Kidney (tissue), 14 donors: ENCODE results near the gene ITGB7. TPM values are rescaled to one million over a fixed set of nuclear protein-coding genes. Genes with fewer than 3 reads are reported as not detected.
A peak's percentile ranks its signal among the peaks of the same experiment; 100 is the strongest.

Source experiments
- DNase-seq, 5 donors: peaks; one replicate each; pipeline ENCODE4 v3.0.0-alpha.2; 2013 to 2020
- FAIRE-seq: peaks from 2 replicates; lab custom pipeline; 2012; peaks lifted over from hg19 to GRCh38; lab: Jason Lieb, UNC
- H3K27ac ChIP-seq, 2 donors: one replicate each; pipeline ENCODE4 v1.7.0; 2013; ENCODE audit warnings: low read depth in 2 of 2, low read length in 2 of 2, inconsistent platforms in 1 of 2
- H3K27me3 ChIP-seq: one replicate; pipeline ENCODE4 v1.7.1; 2013; ENCODE audit warnings: low read length, inconsistent platforms; ENCODE audit not compliant: control insufficient read depth, insufficient read depth
- H3K36me3 ChIP-seq, 3 donors: one replicate each; pipeline versions ENCODE4 v1.7.0 to v1.7.1; 2013; ENCODE audit warnings: low read length in 3 of 3, control low read depth in 1 of 3, inconsistent platforms in 1 of 3; ENCODE audit not compliant: insufficient read depth in 3 of 3, control insufficient read depth in 2 of 3
- H3K4me1 ChIP-seq, 3 donors: one replicate each; pipeline versions ENCODE4 v1.7.0 to v1.7.1; 2013; ENCODE audit warnings: low read length in 3 of 3, inconsistent platforms in 1 of 3, low read depth in 1 of 3; ENCODE audit not compliant: control insufficient read depth in 2 of 3, insufficient read depth in 2 of 3
- H3K4me3 ChIP-seq, 3 donors: one replicate each; pipeline versions ENCODE4 v1.7.0 to v1.8.1; 2013; ENCODE audit warnings: low read length in 3 of 3, control low read depth in 1 of 3, inconsistent platforms in 1 of 3
- H3K9ac ChIP-seq, 3 donors: one replicate each; pipeline versions ENCODE4 v1.7.0 to v1.7.1; 2013; ENCODE audit warnings: low read length in 3 of 3, control low read depth in 1 of 3, inconsistent platforms in 1 of 3
- H3K9me3 ChIP-seq, 3 donors: one replicate each; pipeline versions ENCODE4 v1.7.0 to v1.7.1; 2013; ENCODE audit warnings: low read length in 3 of 3, control low read depth in 1 of 3, inconsistent platforms in 1 of 3; ENCODE audit not compliant: control insufficient read depth in 2 of 3, insufficient read depth in 1 of 3
- CTCF ChIP-seq: IDR thresholded peaks from 3 replicates; pipeline ENCODE4 v1.5.1; 2012; ENCODE audit warnings: mild to moderate bottlenecking, moderate library complexity, borderline replicate concordance; ENCODE audit not compliant: insufficient read depth; ENCODE audit errors: extremely low read depth
- intact Hi-C: fragments of 100-400 bp; cut with DNase I; formaldehyde crosslinking; loops from one replicate; pipeline ENCODE4 v1.11.1; 2022
- polyA plus RNA-seq: library from polyadenylated mRNA; stranded (reverse); fragments of 350-450 nt; fragmentation: Illumina TruSeq; extraction: RNeasy Lipid Tissue Mini Kit (QIAGEN cat#74804); gene quantifications from one replicate; pipeline ENCODE4 v1.2.3, GENCODE V29; 2014; ENCODE audit warnings: low read depth, low replicate concordance; ENCODE audit not compliant: insufficient read depth
- total RNA-seq: library from RNA; stranded (reverse); fragmentation: NEBNext Ultra II Directional; extraction: Animal tissue kit (Norgen Biotek cat#: 25700); gene quantifications from one replicate; pipeline ENCODE4 v1.2.1, GENCODE V29; 2021
- donor health status: control.
- donor health status: control.
- donor health status: control.
- donor health status: control.
- donor health status: control.
- donor health status: DM: yes; HTN: yes; CAD: no.
- donor health status: Normal renal cell carcinoma (clear cell type).

The ITGB7 gene
- total and polyA plus RNA-seq, 2 donors from 2014 or later, result 11.0 to 14.5 TPM

DNA sequence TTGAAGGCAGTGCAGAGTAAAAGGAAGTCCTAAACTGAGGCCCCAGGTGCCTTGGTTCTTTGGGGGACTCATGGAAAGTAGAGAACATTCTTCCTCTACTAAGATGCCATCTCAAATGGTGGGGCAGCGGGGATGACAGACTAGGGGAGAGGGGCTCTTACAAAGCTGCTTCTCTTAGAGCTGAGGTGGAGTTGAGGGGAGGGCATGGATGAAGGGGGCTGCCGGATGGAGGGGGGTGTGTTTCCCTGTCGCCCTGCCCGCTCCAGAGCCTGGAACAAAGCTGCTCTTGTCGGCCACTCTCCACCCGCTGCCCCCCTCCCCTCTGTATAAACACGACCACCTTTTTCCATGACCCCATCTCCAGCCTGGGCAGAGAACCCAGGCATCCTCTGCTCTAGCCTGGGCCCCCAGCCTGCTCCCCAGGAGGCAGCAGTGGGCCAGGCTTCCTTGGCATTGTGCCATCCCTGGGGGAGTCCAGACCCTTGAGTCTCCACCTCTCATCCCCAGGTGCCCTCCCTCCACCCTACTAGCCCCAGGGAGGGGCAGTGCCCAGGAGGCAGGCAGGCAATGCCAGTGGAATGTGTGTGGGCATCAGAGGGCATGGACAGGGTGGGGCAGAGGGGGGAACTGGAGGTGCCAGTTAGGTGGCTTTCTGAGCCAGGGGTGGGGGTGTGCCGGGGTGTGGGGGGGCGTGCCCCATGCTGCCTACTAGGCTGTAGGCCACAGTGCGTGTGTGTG lies 23.2 kb upstream of the ITGB7 start:
- DNase-seq (peak in 2 of 5 donors; percentile 55 to 93), FAIRE-seq (no peak)
- intact Hi-C loops, result no loop called here
- no peak overlapping the region for H3K9ac ChIP-seq
- no peak overlapping the region for H3K27ac ChIP-seq
- TF ChIP-seq CTCF, result no peak
- H3K27me3 ChIP-seq, result no peaks in the 10 kb centered on the region
- no peaks in the 10 kb centered on the region for H3K36me3 ChIP-seq
- no peak overlapping the region for H3K4me3 ChIP-seq
- H3K4me1 ChIP-seq, result peaks cover 0 to 24% (median 7%) of the 10 kb centered on the region in 3 donors
- no peaks in the 10 kb centered on the region for H3K9me3 ChIP-seq

- FAIRE-seq, result no peak
- peak in 1 of 5 donors; percentile 34 for DNase-seq
- Histone ChIP-seq H3K27ac (no peak overlapping the region), H3K36me3 (no peaks in the 10 kb centered on the region), H3K4me3 (no peak overlapping the region), H3K27me3 (no peaks in the 10 kb centered on the region), H3K4me1 (peaks cover 0 to 31% (median 11%) of the 10 kb centered on the region in 3 donors), H3K9ac (no peak overlapping the region), H3K9me3 (no peaks in the 10 kb centered on the region)
- intact Hi-C loops, result no loop called here
- TF ChIP-seq CTCF, result no peak
These were observed 22.4 kb upstream of the ITGB7 start for GRCh38 chr12:53229454-53229853.

GRCh38 chr12:53227836-53228235 lies 20.8 kb upstream of the ITGB7 start:
- no peak for TF ChIP-seq CTCF
- FAIRE-seq, result no peak
- no peaks in the 10 kb centered on the region for H3K27me3 ChIP-seq
- H3K4me3 ChIP-seq, result no peak overlapping the region
- H3K4me1 ChIP-seq, result peaks cover 5 to 26% (median 12%) of the 10 kb centered on the region in 3 donors
- intact Hi-C loops, result no loop called here
- no peaks in the 10 kb centered on the region for H3K9me3 ChIP-seq
- no peak overlapping the region for H3K9ac ChIP-seq
- H3K36me3 ChIP-seq, result no peaks in the 10 kb centered on the region
- DNase-seq, result no peak
- no peak overlapping the region for H3K27ac ChIP-seq
